ENCODE data around the gene C1QL4. TPM values are rescaled to one million over a fixed set of nuclear protein-coding genes. Genes with fewer than 3 reads are reported as not detected.
"Not testable (repeated sequence)": the region's sequence is repeated elsewhere in the genome, so short reads cannot be mapped to it uniquely, and the experiment has no call there.

C1QL4 gene
- polyA plus RNA-seq, 3 donors, result 0.98 to 2.2 (median 1.6) TPM

- no peak for DNase-seq (ENCODE audit: extremely low read depth in 1 of 11, low read depth in 9 of 11, low spot score in 4 of 11)
Measured at GRCh38 chr12:49338830-49339463, 2.0 kb upstream of the C1QL4 start.

- DNase-seq (ENCODE audit: extremely low read depth in 1 of 11, low read depth in 9 of 11, low spot score in 4 of 11), result no peak
Measured at GRCh38 chr12:49335955-49336644, 888 bp downstream of the C1QL4 start.

- no peak for DNase-seq (ENCODE audit: extremely low read depth in 1 of 11, low read depth in 9 of 11, low spot score in 4 of 11)
Measured at GRCh38 chr12:49335118-49335954, 1.7 kb downstream of the C1QL4 start.

- no peak for DNase-seq (ENCODE audit: extremely low read depth in 1 of 11, low read depth in 9 of 11, low spot score in 4 of 11)
Measured at GRCh38 chr12:49334681-49335080, 2.3 kb downstream of the C1QL4 start.

GRCh38 chr12:49334226-49334625 lies 2.8 kb downstream of the C1QL4 start:
- no peak for DNase-seq (ENCODE audit: extremely low read depth in 1 of 11, low read depth in 9 of 11, low spot score in 4 of 11)

- not testable (repeated sequence) for DNase-seq (ENCODE audit: extremely low read depth in 1 of 11, low read depth in 9 of 11, low spot score in 4 of 11)
Measured at GRCh38 chr12:49333778-49334177, 3.2 kb downstream of the C1QL4 start.

GRCh38 chr12:49332891-49333371 lies 4.1 kb downstream of the C1QL4 start:
- DNase-seq (ENCODE audit: extremely low read depth in 1 of 11, low read depth in 9 of 11, low spot score in 4 of 11), result no peak

GRCh38 chr12:49332441-49332861 lies 4.5 kb downstream of the C1QL4 start:
- DNase-seq (ENCODE audit: extremely low read depth in 1 of 11, low read depth in 9 of 11, low spot score in 4 of 11), result no peak

- peak in 3 of 11 donors; percentile 57 to 71 (median 64) for DNase-seq (ENCODE audit: extremely low read depth in 1 of 11, low read depth in 9 of 11, low spot score in 4 of 11)
Measured at GRCh38 chr12:49331380-49332222, 5.4 kb downstream of the C1QL4 start.

- no peak for DNase-seq (ENCODE audit: extremely low read depth in 1 of 11, low read depth in 9 of 11, low spot score in 4 of 11)
Measured at GRCh38 chr12:49330631-49331379, 6.2 kb downstream of the C1QL4 start.

GRCh38 chr12:49330032-49330619 lies 6.9 kb downstream of the C1QL4 start:
- no peak for DNase-seq (ENCODE audit: extremely low read depth in 1 of 11, low read depth in 9 of 11, low spot score in 4 of 11)

- no peak for DNase-seq (ENCODE audit: extremely low read depth in 1 of 11, low read depth in 9 of 11, low spot score in 4 of 11)
Measured at GRCh38 chr12:49328816-49329215, 8.2 kb downstream of the C1QL4 start.

- DNase-seq (ENCODE audit: extremely low read depth in 1 of 11, low read depth in 9 of 11, low spot score in 4 of 11), result no peak
Measured at GRCh38 chr12:49327887-49328286, 9.1 kb downstream of the C1QL4 start.

GRCh38 chr12:49327368-49327767 lies 9.6 kb downstream of the C1QL4 start:
- no peak for DNase-seq (ENCODE audit: extremely low read depth in 1 of 11, low read depth in 9 of 11, low spot score in 4 of 11)

- no peak for DNase-seq (ENCODE audit: extremely low read depth in 1 of 11, low read depth in 9 of 11, low spot score in 4 of 11)
Measured at GRCh38 chr12:49325606-49326005, 11.4 kb downstream of the C1QL4 start.

- DNase-seq (ENCODE audit: extremely low read depth in 1 of 11, low read depth in 9 of 11, low spot score in 4 of 11), result no peak
Measured at GRCh38 chr12:49323524-49324097, 13.4 kb downstream of the C1QL4 start.

GRCh38 chr12:49322708-49323523 lies 14.1 kb downstream of the C1QL4 start, which contains the start of gene TROAP:
TSS of gene TROAP (plus strand) at chr12:49323255. CDS start at chr12:49323609, 354 bp downstream.
- DNase-seq (ENCODE audit: extremely low read depth in 1 of 11, low read depth in 9 of 11, low spot score in 4 of 11), result peak; percentile 95 to 99 (median 97)

Data from renal cortex interstitium (tissue), 11 donors.